Retinal pigment epithelial cell (primary cell): ENCODE data around the gene CCDC13.
A peak's percentile ranks its signal among the peaks of the same experiment; 100 is the strongest.

Experiments used
- DNase-seq: peaks from one replicate; pipeline ENCODE4 v3.0.0-alpha.2; 2010; ENCODE audit warnings: low read depth
- H3K4me3 ChIP-seq: 2 replicates; pipeline ENCODE4 v1.5.1; 2011; ENCODE audit warnings: mild to moderate bottlenecking, low read length, control low read depth, moderate library complexity
- TF ChIP-seq, protein P1 (sequence below): conservative IDR thresholded peaks from 2 replicates; pipeline ENCODE4 v1.5.1; 2011; ENCODE audit warnings: low read depth, low read length, control low read depth, inconsistent platforms

Gene CCDC13

GRCh38 chr3:42802876-42803413 lies 29.9 kb upstream of the CCDC13 start:
- H3K4me3 ChIP-seq = peak overlapping the region; percentile 90
- DNase-seq = no peak
- TF ChIP-seq, protein P1, sequence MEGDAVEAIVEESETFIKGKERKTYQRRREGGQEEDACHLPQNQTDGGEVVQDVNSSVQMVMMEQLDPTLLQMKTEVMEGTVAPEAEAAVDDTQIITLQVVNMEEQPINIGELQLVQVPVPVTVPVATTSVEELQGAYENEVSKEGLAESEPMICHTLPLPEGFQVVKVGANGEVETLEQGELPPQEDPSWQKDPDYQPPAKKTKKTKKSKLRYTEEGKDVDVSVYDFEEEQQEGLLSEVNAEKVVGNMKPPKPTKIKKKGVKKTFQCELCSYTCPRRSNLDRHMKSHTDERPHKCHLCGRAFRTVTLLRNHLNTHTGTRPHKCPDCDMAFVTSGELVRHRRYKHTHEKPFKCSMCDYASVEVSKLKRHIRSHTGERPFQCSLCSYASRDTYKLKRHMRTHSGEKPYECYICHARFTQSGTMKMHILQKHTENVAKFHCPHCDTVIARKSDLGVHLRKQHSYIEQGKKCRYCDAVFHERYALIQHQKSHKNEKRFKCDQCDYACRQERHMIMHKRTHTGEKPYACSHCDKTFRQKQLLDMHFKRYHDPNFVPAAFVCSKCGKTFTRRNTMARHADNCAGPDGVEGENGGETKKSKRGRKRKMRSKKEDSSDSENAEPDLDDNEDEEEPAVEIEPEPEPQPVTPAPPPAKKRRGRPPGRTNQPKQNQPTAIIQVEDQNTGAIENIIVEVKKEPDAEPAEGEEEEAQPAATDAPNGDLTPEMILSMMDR = no peak

DNA sequence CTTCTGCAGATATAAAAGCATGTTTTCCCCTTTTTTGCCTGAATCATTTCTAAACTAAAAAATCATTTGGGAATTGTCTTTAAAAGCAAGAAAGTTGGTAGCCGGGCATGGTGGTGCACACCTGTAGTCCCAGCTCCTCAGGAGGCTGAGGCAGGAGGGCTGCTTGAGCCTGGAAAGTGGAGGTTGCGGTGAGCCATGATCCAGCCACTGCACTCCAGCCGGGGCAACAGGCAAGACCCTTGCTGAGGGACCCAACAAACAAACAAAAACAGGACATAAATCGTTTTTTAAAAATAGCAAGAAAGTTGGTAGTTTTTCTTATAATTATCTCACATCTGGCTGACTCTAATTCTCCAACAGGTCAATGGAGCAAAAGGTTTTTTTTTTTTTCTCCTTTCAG lies 28.7 kb upstream of the CCDC13 start:
- no peak for DNase-seq
- TF ChIP-seq, protein P1 = no peak
- H3K4me3 ChIP-seq = no peak overlapping the region

DNA sequence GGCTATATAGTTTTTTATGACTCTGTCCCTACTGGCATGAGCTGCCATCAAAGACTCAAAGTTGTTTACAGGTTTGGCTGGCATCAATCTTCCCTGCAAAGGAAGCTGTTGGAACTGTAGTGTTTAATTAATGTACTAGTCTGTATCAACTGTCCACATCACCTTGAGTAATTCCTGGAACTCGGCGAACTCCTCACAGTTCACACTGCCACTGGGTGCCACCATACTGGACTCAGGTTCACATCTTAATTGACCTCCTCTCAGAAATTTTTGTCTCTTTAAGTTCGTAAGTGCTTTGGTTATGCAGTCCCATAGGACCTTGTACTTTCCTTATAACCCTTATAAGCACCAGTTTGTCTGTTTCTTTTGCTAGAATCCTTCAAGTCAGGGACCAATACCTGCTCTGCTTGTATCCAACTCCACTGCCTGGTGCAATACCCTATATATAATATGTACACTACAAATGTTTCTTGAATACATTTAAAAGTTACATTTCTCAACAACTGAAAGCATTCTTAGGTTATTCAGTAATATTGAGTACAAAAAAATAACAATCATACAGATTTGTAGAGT lies 28.1 kb upstream of the CCDC13 start:
- no peak overlapping the region for H3K4me3 ChIP-seq
- DNase-seq = no peak
- TF ChIP-seq, protein P1 = no peak

GRCh38 chr3:42800251-42800650 lies 27.2 kb upstream of the CCDC13 start:
- no peak for DNase-seq
- no peak overlapping the region for H3K4me3 ChIP-seq
- TF ChIP-seq, protein P1 = no peak

- TF ChIP-seq, protein P1 = no peak
- no peak overlapping the region for H3K4me3 ChIP-seq
- DNase-seq = no peak
Measured at GRCh38 chr3:42799376-42799775, 26.3 kb upstream of the CCDC13 start.

DNA sequence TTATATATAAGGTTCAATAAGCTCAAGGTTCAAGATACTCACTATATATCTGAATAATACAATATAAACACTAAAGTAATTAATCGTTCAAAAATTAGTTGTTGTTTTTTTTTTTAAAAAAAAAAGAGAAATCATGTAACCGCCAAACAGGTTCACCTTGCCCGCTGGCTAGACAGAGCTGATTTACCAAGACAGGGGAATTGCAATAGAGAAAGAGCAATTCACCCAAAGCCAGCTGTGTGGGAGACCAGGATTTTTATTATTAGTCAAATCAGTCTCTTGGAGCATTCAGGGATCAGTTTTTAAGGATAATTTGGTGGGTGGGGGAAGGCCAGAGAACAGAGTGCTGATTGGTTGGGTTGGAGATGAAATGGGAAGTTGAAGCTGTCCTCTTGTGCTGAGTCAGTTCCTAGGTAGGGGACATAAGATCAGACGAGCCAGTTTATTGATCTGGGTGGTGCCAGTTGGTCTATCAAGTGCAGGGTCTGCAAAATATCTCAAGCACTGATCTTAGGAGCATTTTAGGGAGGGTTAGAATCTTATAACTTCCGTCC lies 23.4 kb upstream of the CCDC13 start:
- no peak overlapping the region for H3K4me3 ChIP-seq
- TF ChIP-seq, protein P1 = no peak
- no peak for DNase-seq

- TF ChIP-seq, protein P1 = no peak
- DNase-seq = no peak
- H3K4me3 ChIP-seq = no peak overlapping the region
Measured at GRCh38 chr3:42795621-42796181, 22.6 kb upstream of the CCDC13 start.
